Measurements from ENCODE around the gene MBD6.
"Not testable (repeated sequence)": the region's sequence is repeated elsewhere in the genome, so short reads cannot be mapped to it uniquely, and the experiment has no call there.

Gene MBD6

GRCh38 chr12:57490126-57490525 lies 32.5 kb upstream of the MBD6 start:
- DNase-seq, result no peak

- DNase-seq, result no peak
Observed at GRCh38 chr12:57491393-57492280, 31.0 kb upstream of the MBD6 start.

- not testable (repeated sequence) for DNase-seq
Observed at GRCh38 chr12:57495051-57495701, 27.4 kb upstream of the MBD6 start.

- DNase-seq, result no peak
Observed at GRCh38 chr12:57496822-57497221, 25.8 kb upstream of the MBD6 start.

DNA sequence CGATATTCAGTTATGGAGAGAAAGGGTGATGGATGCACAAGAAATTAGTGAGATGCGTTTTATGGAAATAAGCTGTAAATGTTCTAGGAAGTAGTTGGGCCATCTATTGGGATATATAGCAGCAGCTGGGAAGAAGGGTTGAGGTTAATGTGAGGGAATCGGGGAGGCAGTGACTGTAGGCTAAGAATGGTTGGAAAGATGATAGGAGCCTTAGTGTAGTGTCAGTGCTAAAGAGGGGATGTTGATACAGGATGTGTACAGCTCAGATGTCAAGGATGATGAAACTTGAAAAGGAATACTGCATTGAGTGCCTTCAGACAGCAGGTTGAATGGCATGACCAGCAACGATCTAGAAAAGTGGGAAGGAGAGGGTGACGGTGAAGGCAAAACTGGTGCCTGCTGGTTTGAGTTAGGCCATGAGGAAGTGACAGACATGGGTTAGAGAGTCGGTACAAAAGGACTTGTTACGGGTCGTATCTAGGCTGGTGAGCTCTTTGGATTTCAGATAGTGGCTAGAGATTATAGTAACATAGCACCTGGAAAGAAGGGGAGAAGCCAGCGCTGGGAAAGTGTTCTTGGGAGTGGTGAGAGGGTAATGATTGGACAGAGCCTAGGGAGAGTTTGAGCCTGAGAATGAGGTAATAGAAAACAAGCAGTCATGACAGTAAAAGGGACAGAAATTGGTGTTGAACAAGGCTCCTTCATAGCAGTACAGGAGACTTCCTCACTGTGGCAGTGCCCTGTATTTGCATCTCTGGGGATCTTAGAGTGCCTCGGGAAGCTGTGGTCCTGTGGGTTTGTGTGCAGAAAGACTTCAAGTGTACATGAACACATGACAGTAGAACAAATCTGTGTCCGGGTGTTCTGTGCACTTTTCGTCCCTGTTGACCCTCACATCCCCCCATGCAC lies 25.1 kb upstream of the MBD6 start:
- no peak for DNase-seq

DNA sequence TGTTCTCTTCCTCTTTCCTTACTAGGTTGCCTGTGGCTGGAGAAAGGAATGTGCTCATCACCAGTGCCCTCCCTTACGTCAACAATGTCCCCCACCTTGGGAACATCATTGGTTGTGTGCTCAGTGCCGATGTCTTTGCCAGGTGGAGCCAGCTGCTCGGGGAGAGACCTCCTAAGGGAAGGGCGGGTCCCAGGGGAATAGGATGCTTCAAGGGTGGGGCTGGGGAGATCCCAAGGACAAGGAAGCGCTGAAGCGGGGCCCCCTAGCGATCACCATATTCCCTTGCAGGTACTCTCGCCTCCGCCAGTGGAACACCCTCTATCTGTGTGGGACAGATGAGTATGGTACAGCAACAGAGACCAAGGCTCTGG lies 24.5 kb upstream of the MBD6 start:
- DNase-seq, result no peak

- DNase-seq, result no peak
Observed at GRCh38 chr12:57498571-57498970, 24.1 kb upstream of the MBD6 start.

DNA sequence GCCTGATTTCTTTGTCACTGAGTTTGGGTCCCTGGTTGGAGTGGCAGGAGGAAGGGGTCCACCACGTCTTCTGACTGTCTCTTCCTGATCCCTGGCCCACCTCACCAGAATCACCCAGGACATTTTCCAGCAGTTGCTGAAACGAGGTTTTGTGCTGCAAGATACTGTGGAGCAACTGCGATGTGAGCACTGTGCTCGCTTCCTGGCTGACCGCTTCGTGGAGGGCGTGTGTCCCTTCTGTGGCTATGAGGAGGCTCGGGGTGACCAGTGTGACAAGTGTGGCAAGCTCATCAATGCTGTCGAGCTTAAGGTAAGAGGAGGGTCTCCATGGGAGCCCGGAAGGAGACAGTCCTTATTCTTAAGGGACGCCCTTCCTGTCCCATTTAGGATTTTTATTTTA lies 22.4 kb upstream of the MBD6 start:
- DNase-seq, result no peak

- DNase-seq, result not testable (repeated sequence)
Observed at GRCh38 chr12:57502311-57502969, 20.2 kb upstream of the MBD6 start.

GRCh38 chr12:57506541-57506940 lies 16.1 kb upstream of the MBD6 start:
- not testable (repeated sequence) for DNase-seq

DNA sequence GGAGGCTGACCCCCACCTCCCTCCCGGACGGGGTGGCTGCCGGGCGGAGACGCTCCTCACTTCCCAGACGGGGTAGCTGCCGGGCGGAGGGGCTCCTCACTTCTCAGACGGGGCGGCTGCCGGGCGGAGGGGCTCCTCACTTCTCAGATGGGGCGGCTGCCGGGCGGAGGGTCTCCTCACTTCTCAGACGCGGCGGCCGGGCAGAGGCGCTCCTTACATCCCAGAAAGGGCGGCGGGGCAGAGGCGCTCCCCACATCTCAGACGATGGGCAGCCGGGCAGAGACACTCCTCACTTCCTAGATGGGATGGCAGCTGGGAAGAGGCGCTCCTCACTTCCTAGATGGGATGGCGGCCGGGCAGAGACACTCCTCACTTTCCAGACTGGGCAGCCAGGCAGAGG lies 14.8 kb upstream of the MBD6 start:
- DNase-seq, result not testable (repeated sequence)

- DNase-seq, result no peak
Observed at GRCh38 chr12:57511161-57511560, 11.5 kb upstream of the MBD6 start.

DNA sequence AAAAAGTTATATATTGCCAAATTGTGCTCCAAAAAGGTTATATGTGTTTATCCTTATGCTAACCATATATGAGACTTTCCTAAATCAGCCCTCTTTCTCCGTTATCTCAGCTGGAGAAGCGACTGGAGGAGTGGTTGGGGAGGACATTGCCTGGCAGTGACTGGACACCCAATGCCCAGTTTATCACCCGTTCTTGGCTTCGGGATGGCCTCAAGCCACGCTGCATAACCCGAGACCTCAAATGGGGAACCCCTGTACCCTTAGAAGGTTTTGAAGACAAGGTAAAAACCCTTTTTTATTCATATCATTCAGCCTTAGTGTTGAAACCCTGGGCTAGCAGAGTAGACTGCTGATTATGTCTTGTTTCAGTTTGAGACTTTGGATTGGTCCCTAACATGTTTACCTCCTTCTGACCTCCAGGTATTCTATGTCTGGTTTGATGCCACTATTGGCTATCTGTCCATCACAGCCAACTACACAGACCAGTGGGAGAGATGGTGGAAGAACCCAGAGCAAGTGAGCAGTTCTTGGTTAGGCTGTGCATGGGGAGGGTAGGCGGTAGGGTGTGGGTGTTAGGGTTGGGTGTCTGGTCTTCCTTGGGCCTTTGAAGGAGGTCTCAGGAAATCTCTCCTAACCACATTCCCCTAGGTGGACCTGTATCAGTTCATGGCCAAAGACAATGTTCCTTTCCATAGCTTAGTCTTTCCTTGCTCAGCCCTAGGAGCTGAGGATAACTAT lies 10.9 kb upstream of the MBD6 start:
- no peak for DNase-seq

DNA sequence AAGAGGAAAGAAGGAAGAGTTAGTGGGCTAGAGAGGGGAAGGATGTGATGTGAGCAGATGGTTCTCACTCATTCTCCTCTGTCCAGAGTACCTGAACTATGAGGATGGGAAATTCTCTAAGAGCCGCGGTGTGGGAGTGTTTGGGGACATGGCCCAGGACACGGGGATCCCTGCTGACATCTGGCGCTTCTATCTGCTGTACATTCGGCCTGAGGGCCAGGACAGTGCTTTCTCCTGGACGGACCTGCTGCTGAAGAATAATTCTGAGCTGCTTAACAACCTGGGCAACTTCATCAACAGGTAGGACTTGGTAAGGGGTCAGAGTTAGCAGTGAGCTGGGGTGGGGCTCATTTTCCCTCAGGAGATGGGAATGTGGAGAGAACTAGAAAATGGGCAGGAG lies 10.0 kb upstream of the MBD6 start:
- DNase-seq, result no peak

DNA sequence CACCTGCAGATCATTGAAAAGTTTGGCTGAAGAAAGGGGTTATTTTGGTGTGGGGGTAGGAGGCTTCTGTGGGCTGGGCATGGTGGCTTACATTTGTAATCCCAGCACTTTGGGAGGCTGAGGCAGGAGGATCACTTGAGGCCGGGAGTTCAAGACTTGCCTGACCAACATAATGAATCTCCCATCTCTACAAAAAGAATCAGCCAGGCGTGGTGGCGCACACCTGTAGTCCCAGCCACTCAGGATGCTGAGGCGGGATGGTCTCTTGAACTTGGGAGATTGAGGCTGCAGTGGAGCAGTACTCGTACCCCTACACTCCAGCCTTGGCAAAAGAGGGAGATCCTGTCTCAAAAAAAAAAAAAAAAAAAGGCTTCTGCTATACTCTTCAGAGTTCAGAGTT lies 9.4 kb upstream of the MBD6 start:
- DNase-seq, result no peak

DNA sequence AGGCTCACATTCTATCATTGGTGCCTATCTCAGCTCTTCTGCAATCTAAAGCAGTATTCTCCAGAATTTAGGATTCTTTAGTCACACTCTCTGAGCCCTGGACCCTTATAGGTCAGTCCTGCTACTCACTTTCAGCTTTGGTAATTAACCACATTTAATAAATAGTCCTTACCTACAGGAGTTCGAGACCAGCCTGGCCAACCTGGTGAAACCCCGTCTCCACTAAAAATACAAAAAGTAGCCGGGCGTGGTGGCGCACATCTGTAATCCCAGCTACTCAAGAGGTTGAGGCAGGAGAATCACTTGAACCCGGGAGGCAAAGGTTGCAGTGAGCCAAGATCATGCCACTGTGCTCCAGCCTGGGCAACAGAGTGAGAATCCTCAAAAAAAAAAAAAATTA lies 8.9 kb upstream of the MBD6 start:
- DNase-seq, result not testable (repeated sequence)

- DNase-seq, result not testable (repeated sequence)
Observed at GRCh38 chr12:57514246-57514645, 8.4 kb upstream of the MBD6 start.

DNA sequence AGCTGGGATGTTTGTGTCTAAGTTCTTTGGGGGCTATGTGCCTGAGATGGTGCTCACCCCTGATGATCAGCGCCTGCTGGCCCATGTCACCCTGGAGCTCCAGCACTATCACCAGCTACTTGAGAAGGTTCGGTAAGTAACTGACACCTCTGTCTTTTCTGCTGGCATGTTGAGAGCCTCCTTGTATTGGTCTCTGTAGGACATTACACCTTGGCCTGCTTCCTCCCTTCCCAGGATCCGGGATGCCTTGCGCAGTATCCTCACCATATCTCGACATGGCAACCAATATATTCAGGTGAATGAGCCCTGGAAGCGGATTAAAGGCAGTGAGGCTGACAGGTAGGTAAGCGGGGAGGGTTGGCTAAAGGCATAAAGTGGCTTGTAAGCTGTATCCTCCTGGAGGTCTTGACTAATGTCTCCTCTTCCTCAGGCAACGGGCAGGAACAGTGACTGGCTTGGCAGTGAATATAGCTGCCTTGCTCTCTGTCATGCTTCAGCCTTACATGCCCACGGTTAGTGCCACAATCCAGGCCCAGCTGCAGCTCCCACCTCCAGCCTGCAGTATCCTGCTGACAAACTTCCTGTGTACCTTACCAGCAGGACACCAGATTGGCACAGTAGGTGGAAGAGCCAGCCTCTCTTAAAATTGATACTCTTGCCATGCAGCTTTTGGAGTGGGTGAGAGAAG lies 7.8 kb upstream of the MBD6 start:
- no peak for DNase-seq

DNA sequence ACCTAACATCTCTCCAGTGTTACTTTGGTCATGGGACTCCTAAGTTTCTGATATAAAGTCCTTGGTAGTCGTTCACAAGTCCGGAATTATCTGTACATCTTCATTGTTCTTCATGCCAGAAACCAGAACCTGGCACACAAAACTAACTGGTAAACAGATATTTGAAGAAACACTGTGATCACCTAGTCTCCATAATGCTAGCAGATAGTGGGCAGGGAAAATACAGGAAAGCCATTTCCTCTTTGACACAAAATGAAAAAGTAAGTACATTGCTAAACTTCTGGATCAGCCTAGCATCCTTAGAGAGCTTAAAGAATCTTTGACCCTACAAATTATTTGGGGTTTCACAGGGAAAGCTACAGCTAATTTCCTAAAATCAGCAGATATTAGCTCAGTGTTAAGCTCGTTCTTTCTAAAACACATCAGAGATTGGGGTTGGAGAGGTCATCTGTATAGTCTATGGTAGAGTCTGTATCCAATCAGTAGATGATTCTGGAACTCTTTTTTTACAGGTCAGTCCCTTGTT lies 7.2 kb upstream of the MBD6 start:
- DNase-seq, result no peak

GRCh38 chr12:57515934-57516541 lies 6.6 kb upstream of the MBD6 start:
- no peak for DNase-seq
